ENCODE data around the gene SLC39A8. TPM values are rescaled to one million over a fixed set of nuclear protein-coding genes. Genes with fewer than 3 reads are reported as not detected.

Gene SLC39A8
- total RNA-seq, 1 donor from 2014 or later: 21.0 TPM

- DNase-seq: no peak
Observed at GRCh38 chr4:102230194-102230593, 115.1 kb downstream of the SLC39A8 start.

GRCh38 chr4:102227388-102227787 lies 117.9 kb downstream of the SLC39A8 start:
- DNase-seq: no peak

DNA sequence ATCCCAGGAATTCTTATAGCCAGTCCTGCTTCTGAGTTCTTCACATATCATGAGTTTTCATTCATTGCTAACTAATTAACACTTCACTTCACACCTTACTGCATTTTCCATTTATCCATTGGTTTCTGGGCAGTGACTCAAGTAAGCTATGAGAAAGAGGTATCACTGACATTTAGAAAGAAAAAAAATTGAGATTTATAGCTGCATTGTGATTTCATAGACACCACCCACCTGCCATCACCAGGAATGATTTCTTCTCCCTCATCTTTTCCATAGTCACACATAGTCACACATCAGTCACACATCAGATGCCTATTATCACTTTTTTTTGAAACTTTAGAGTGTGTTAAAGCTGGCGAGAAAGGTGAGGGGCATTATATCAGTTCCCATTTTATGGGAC lies 121.8 kb downstream of the SLC39A8 start:
- DNase-seq: no peak

DNA sequence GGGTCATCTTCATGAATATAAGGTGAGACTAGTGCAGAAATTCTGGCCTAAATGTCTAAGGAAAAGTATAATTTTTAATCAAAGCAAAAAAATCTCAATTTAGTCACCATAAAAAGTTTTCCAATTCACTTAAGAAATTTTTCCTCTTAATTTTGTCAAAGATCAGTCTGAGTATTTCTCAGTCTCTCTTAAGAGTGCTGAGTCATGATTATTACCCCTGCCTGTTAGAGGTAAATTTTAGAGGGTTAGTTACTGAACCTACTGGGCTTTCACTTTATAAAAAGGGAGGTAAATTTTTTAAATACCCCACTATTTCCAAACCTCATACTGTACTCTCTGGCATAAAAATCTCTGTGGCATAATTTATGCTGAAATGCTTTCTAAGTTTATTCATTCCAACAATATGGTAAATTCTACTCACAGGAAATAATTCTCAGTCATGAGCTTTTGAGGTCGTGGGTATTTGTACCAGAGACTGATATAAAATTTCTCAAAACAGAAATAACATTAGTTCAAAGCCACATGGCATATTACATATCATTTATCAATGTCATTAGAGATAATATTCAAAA lies 122.4 kb downstream of the SLC39A8 start:
- DNase-seq: no peak

DNA sequence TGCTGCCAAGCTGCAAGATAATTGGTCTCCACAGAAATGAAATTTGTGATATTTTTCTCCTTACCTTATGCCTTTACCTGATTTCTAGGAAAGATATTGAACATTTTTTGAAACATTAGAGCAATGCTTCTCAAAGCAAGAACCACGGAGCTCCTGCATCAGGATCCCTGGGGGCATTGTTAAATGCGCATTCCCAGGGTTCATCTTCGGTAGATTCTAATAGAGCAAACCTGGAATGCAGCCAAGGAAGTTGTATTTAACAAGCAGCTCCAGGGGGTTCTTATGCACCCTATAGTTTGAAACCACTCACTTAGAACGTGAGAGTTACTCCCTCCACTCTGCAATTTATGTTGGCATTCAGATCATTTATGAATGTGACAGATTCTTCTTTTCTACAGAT lies 126.2 kb downstream of the SLC39A8 start:
- DNase-seq: no peak

DNA sequence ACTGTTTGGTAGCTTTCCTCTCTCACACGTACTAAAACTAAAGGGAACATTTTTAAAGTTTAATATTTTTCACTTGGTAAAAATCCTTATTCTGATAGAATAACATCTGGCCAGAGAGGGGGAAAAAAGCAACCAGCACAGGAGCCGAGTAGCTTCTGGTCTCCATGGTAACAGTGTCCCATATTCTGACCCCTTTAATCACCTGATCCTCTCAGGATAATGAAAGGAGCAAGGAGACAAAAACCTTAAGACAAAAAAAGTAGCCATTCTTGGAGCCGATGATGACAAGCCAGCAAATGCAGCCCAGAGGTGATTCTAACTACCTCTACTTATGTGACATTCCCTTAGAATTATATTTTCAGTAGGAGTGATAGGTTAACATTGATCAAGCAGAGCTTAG lies 126.6 kb downstream of the SLC39A8 start:
- DNase-seq: no peak

DNA sequence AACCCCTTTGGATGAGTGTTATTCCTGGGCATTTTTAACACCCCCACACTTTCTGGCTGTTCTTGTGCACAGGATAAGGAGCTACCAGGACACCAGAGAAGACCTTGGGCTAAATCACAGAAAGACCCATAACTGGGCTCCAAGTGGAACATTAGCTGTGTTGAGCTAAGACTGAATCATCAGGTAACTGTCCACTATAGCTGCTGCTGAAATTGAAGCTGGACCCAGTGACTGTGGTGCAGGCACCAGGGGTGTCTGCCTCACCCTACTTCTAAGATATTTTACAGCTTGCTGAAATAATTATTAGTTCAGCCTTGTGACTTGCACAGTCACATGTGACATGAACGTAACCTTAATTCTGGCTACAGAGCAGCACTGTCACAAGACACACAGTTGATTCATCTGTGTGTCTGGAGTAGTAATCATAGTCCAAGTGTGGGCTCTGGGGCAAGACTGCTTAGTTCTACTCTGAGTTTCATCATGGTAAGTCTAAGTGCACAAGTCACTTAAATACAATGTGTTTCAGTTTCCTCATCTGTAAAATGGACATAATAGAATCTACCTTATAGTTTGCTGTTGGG lies 127.4 kb downstream of the SLC39A8 start:
- no peak for DNase-seq

DNA sequence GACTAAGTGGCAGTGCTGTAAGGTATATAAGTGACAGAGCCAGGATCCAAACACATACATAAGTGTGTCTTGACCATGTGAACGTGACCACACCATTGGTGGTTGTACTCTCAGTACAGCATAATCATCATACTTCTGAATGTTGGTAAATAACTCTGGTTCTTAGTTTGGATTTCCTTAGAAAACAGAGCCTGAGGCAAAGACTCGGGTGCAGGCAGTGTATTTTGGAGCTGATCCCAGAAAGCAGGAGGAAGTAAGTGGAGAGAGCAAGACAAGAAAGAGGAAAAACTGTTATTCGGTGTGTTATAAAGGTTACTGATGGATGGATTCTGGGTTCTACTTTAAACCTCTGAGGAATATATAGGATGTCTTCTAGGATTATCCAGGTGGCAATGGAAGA lies 127.9 kb downstream of the SLC39A8 start:
- DNase-seq: no peak

DNA sequence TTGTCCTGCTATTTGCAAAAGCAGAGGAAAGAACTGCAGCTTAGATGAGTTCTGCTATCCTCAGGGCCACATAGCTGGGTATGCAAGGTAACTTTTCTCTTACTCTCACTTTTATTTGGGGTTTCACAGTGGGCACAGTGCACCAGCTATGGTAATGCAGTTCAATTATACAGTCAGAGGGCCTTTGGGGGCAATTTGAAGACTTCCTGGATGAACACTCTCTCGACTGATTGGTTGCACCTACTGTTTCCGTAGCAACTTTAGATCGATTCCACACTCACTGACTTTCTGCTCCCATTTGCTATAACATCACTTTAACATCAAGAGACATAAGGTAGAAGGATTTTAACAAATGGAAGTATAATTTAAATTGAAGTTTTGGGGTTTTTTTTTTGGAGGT lies 128.6 kb downstream of the SLC39A8 start:
- DNase-seq: no peak

GRCh38 chr4:102213031-102213430 lies 132.3 kb downstream of the SLC39A8 start:
- DNase-seq: no peak

Small RNA genes lying within 50 kb of the gene (small RNA-seq; reads per million reads assigned to genes)
- gene RN7SL728P (ENCODE audit: low replicate concordance): not detected

Other genes with a start within 250 kb of the SLC39A8 start
- 36.2 TPM for gene NFKB1, start 155.9 kb upstream of the SLC39A8 start, total RNA-seq

All from skin of body (tissue), 3 donors.